A172 (cell line): ENCODE data around the gene SGCE. TPM values are rescaled to one million over a fixed set of nuclear protein-coding genes. Genes with fewer than 3 reads are reported as not detected.

Experiments used
- DNase-seq: peaks from one replicate; pipeline ENCODE4 v3.0.0-alpha.2; 2015; ENCODE audit warnings: low spot score
- total RNA-seq: library from RNA; depleted of rRNA; stranded (reverse); fragments of >200 nt; shearing (Covaris generic); gene quantifications from 2 replicates; pipeline ENCODE4 v1.2.3, GENCODE V29; 2014; rRNA removed

Gene SGCE
- total RNA-seq, 1 experiment from 2014 or later, result 24.0 TPM

- DNase-seq, result no peak
Measured at GRCh38 chr7:94565247-94565894, 90.6 kb downstream of the SGCE start.

GRCh38 chr7:94562525-94562924 lies 93.4 kb downstream of the SGCE start:
- peak; percentile 4 for DNase-seq

- peak; percentile 74 for DNase-seq
Measured at GRCh38 chr7:94561841-94562514, 94.0 kb downstream of the SGCE start.

GRCh38 chr7:94559972-94560371 lies 96.0 kb downstream of the SGCE start:
- no peak for DNase-seq

- DNase-seq, result no peak
Measured at GRCh38 chr7:94557215-94557614, 98.7 kb downstream of the SGCE start.

- no peak for DNase-seq
Measured at GRCh38 chr7:94556028-94556427, 99.9 kb downstream of the SGCE start.

- no peak for DNase-seq
Measured at GRCh38 chr7:94547126-94547525, 108.8 kb downstream of the SGCE start.

- no peak for DNase-seq
Measured at GRCh38 chr7:94540428-94540827, 115.5 kb downstream of the SGCE start.

Other genes starting within 250 kb of the SGCE start
- gene CASD1, start 146.3 kb downstream of the SGCE start, total RNA-seq, result 14.4 and 18.2 TPM in 2 replicates